Ascending aorta (tissue), 2 donors: ENCODE measurements around the gene RSPH6A. TPM values are rescaled to one million over a fixed set of nuclear protein-coding genes. Genes with fewer than 3 reads are reported as not detected.

Experiments used
- DNase-seq, 2 donors: peaks; one replicate each; pipeline ENCODE4 v3.0.0-alpha.2; 2019; ENCODE audit warnings: low spot score in 2 of 2
- H3K27ac ChIP-seq, 2 donors: fragments of 200-600 bp; sonication (generic); one replicate each; pipeline ENCODE4 v1.5.1; 2016 to 2017; ENCODE audit warnings: mild to moderate bottlenecking in 1 of 2
- H3K27me3 ChIP-seq: fragments of 200-600 bp; sonication (generic); one replicate; pipeline ENCODE4 v1.5.1; 2017
- H3K36me3 ChIP-seq, 2 donors: fragments of 200-600 bp; sonication (generic); one replicate each; pipeline ENCODE4 v1.5.1; 2016
- H3K4me1 ChIP-seq, 2 donors: fragments of 200-600 bp; sonication (generic); one replicate each; pipeline ENCODE4 v1.5.1; 2016 to 2017; ENCODE audit warnings: mild to moderate bottlenecking in 1 of 2
- H3K4me3 ChIP-seq, 2 donors: fragments of 200-600 bp; sonication (generic); one replicate each; pipeline ENCODE4 v1.5.1; 2016 to 2017; ENCODE audit warnings: mild to moderate bottlenecking in 1 of 2
- H3K9me3 ChIP-seq, 2 donors: fragments of 200-600 bp; sonication (generic); one replicate each; pipeline ENCODE4 v1.5.1; 2016
- CTCF ChIP-seq, 3 experiments: fragments of 200-600 bp in 2 of 3; fragments of 450-650 bp in 1 of 3; sonication (generic) in 2 of 3; IDR thresholded peaks; one replicate each; pipeline ENCODE4 v1.5.1; 2016 to 2019; ENCODE audit warnings: antibody characterized with exemption in 3 of 3, mild to moderate bottlenecking in 1 of 3, moderate library complexity in 1 of 3
- intact Hi-C: fragments of 100-400 bp; cut with DNase I; formaldehyde crosslinking; loops from one replicate; pipeline ENCODE4 v1.15.1; 2023
- total RNA-seq: library from RNA; depleted of rRNA; stranded (reverse); fragments of >200 nt; gene quantifications from one replicate; pipeline ENCODE4 v1.1.0, GENCODE V29; 2016

The RSPH6A gene
- total RNA-seq, 1 donor from 2014 or later = not detected

- H3K27ac ChIP-seq = peak overlapping the region; percentile 93 to 94
- no peak for DNase-seq
- H3K4me3 ChIP-seq = peak overlapping the region in 1 of 2 donors; percentile 94
- intact Hi-C loops = loop anchor here (1.0 kb wide), 1 partner anchor 8 kb away; the partner anchor contains the start of gene DMWD
- H3K36me3 ChIP-seq = peaks cover 31 to 42% of the 10 kb centered on the region in 2 donors
- H3K27me3 ChIP-seq = no peaks in the 10 kb centered on the region
- no peak for TF ChIP-seq CTCF (IDR thresholded peaks at IDR 0.05)
- H3K9me3 ChIP-seq = no peaks in the 10 kb centered on the region
- peaks cover 11 to 43% of the 10 kb centered on the region in 2 donors for H3K4me1 ChIP-seq
Observed at GRCh38 chr19:45784096-45784495, 31.0 kb downstream of the RSPH6A start.

DNA sequence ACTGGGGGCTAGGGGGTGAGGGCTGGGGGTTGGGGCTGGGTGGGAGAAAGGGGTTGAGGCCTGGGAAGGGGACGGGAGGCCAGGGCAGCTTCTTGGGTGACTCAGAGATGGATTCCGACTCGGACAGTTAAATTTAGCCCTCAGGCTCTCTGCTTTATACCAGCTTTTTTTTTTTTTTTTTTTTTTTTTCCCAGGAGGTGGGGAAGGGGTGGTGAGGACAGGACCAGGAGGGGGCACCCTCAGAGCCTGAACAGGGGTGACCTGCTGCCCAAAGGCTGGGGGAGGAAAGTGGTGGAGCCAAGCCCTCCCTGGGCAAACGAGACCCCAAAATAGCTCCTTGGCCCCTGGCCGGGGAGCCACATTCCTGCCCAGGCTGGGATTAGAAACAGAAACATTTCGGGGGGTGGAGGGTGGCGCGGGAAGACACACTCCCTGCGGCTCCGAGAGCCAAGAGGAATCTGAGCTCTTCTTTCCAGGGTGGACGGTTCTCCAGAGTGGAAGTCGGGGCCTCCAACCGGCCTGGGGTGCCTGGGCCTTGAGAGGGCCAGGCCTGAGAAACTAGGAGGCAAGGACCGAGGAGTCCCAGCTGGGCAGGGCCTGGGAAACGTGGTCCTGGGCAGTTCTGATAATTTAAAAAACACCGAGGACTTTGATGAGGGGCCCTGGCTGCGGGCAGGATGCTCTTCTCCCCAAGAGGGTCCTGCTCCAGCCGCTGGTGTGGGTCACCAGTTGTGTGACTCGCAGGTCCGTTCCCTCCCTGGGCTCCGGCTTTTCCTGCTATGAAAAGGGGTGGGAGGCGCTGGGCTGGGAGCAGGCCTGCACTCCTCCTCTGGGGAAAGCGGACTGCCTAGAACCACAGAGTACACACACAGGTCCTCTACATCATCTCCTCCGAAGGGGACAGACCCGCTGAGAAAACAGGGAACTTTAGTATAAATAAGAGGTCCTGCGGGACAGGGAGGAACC lies 32.0 kb downstream of the RSPH6A start:
- no peak for TF ChIP-seq CTCF (IDR thresholded peaks at IDR 0.05)
- peak in 1 of 2 donors; percentile 92 for DNase-seq
- Histone ChIP-seq H3K27ac (peak overlapping the region; percentile 93 to 94), H3K36me3 (peaks cover 30 to 42% of the 10 kb centered on the region in 2 donors), H3K4me1 (peaks cover 11 to 45% of the 10 kb centered on the region in 2 donors), H3K9me3 (no peaks in the 10 kb centered on the region), H3K27me3 (no peaks in the 10 kb centered on the region), H3K4me3 (peak overlapping the region; percentile 71 to 94)
- intact Hi-C loops = loop anchor here (2.0 kb wide), 1 partner anchor 16 kb away; no protein-coding TSS in a partner anchor

DNA sequence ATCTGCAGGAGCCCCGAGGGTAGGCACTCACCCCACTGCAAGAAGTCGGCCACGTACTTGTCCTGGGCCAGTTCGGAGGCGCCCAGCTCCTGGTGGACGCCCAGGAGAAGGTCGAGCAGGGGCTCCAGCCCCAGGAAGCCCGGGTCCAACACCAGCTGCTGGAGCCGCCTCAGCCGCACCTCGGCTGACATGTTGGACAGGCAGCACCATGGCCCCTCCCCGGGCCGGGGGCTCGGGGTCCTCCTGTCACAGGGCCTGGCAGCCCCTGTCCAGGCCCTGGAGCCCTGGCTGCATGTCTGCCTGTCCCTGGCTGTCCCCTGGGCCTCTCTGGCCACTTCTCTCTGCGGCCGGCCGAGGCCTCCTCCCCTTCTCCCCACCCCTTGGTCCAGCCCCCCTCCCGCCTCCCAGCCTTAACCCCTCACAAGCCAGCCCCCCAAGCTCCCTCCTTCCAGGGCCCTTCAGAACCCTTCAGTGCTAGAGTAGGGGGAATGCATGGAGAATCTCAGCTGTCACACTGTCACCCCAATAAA lies 32.9 kb downstream of the RSPH6A start, which contains the start of gene DMPK:
Gene DMPK (minus strand): TSS at position 329 of the 530 bp plus-strand sequence. CDS start 138 bp downstream, at position 191.
- intact Hi-C loops = loop anchor here (2.0 kb wide), 1 partner anchor 17 kb away; no protein-coding TSS in a partner anchor

GRCh38 chr19:45781214-45782161 lies 33.6 kb downstream of the RSPH6A start:
- no peaks in the 10 kb centered on the region for H3K27me3 ChIP-seq
- intact Hi-C loops = loop anchor here (2.0 kb wide), 1 partner anchor 17 kb away; no protein-coding TSS in a partner anchor
- peaks cover 38 to 44% of the 10 kb centered on the region in 2 donors for H3K36me3 ChIP-seq
- no peak for DNase-seq
- H3K4me1 ChIP-seq = peaks cover 11 to 45% of the 10 kb centered on the region in 2 donors
- peak overlapping the region; percentile 93 to 94 for H3K27ac ChIP-seq
- peak overlapping the region; percentile 71 to 94 for H3K4me3 ChIP-seq
- H3K9me3 ChIP-seq = no peaks in the 10 kb centered on the region
- TF ChIP-seq CTCF (IDR thresholded peaks at IDR 0.05) = no peak

More for the DNA sequence above, 32.9 kb downstream of the RSPH6A start, which contains the start of gene DMPK:
- Histone ChIP-seq H3K36me3 (peaks cover 37 to 44% of the 10 kb centered on the region in 2 donors), H3K27ac (peak within 1 kb of the TSS; percentile 93 to 94), H3K27me3 (no peaks in the 10 kb centered on the region), H3K4me3 (peak within 1 kb of the TSS; percentile 71 to 94), H3K4me1 (peaks cover 11 to 45% of the 10 kb centered on the region in 2 donors), H3K9me3 (no peaks in the 10 kb centered on the region)
- no peak for TF ChIP-seq CTCF (IDR thresholded peaks at IDR 0.05)
- DNase-seq = no peak
